PC-3 (cell line): ENCODE data around the gene CD6.

Source experiments
- CTCF ChIP-seq: fragments of 300-600 bp; sonication (generic); conservative IDR thresholded peaks from 2 replicates; pipeline ENCODE4 v1.5.1; 2017; ENCODE audit warnings: antibody characterized with exemption, low read depth, mild to moderate bottlenecking, low read length
- EZH2 ChIP-seq: fragments of 300-600 bp; sonication (generic); IDR thresholded peaks from one replicate; pipeline ENCODE4 v1.6.1; 2017; ENCODE audit warnings: antibody characterized with exemption, mild to moderate bottlenecking, low read length; ENCODE audit not compliant: unreplicated experiment
- EZH2phosphoT487 ChIP-seq: fragments of 300-600 bp; sonication (generic); IDR thresholded peaks from 2 replicates; pipeline ENCODE4 v1.6.1; 2018; ENCODE audit warnings: mild to moderate bottlenecking, antibody characterized with exemption, low read length, borderline replicate concordance

DNA sequence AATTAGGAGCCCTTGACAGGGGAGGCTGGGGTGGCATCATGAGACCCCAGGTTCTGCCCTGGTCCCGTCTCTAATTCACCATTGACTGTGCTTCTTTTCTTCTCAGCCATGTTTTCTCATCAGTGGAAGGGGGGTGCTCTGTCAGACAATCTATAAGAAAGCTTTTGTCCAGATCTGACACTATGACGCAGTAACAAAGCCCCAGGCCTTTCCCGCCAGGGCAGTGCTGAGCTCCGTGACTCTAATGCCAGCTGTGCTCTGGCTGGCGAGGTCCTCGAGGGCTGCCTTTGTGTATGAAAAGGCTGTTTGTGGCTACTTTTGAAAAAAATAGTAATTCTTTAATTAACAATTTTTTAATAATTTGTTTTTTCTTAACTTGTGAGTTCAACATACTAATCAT lies 3.2 kb downstream of the CD6 start:
- TF ChIP-seq EZH2 = no peak
- TF ChIP-seq CTCF = no peak
- no peak for TF ChIP-seq EZH2phosphoT487
